H9 (cell line): ENCODE results near the gene SLC2A5. TPM values are rescaled to one million over a fixed set of nuclear protein-coding genes. Genes with fewer than 3 reads are reported as not detected.

ENCODE experiments used
- DNase-seq: peaks from one replicate; pipeline ENCODE4 v3.0.0-alpha.2; 2017
- H2AFZ ChIP-seq: one replicate; pipeline ENCODE4 v1.6.1; 2013; ENCODE audit warnings: mild to moderate bottlenecking, low read length, control low read depth, moderate library complexity
- H2AK5ac ChIP-seq: 2 replicates; pipeline ENCODE4 v1.6.1; 2013; ENCODE audit warnings: low read length, control low read depth, mixed read lengths; ENCODE audit not compliant: insufficient read length
- H2BK120ac ChIP-seq: one replicate; pipeline ENCODE4 v1.6.1; 2013; ENCODE audit warnings: low read depth, mild to moderate bottlenecking, low read length, control low read depth, inconsistent platforms; ENCODE audit not compliant: poor library complexity, severe bottlenecking
- H2BK12ac ChIP-seq: 2 replicates; pipeline ENCODE4 v1.6.1; 2013; ENCODE audit warnings: low read length, control low read depth, mixed read lengths, low read depth; ENCODE audit not compliant: insufficient read length
- H2BK15ac ChIP-seq: 2 replicates; pipeline ENCODE4 v1.6.1; 2013; ENCODE audit warnings: low read depth, low read length, control low read depth
- H2BK20ac ChIP-seq: one replicate; pipeline ENCODE4 v1.6.1; 2013; ENCODE audit warnings: low read depth, mild to moderate bottlenecking, low read length, control low read depth, inconsistent platforms; ENCODE audit not compliant: poor library complexity, severe bottlenecking
- H2BK5ac ChIP-seq: 2 replicates; pipeline ENCODE4 v1.6.1; 2013; ENCODE audit warnings: low read length, control low read depth, mixed read lengths; ENCODE audit not compliant: insufficient read length
- H3K14ac ChIP-seq: 2 replicates; pipeline ENCODE4 v1.6.1; 2013; ENCODE audit warnings: low read length, control low read depth; ENCODE audit not compliant: insufficient read depth
- H3K18ac ChIP-seq: 2 replicates; pipeline ENCODE4 v1.6.1; 2013; ENCODE audit warnings: low read depth, mild to moderate bottlenecking, mixed read lengths, low read length, control low read depth; ENCODE audit not compliant: insufficient read length
- H3K23ac ChIP-seq: 2 replicates; pipeline ENCODE4 v1.6.1; 2013; ENCODE audit warnings: low read length, control low read depth, mixed read lengths, low read depth; ENCODE audit not compliant: insufficient read length
- H3K23me2 ChIP-seq: 2 replicates; pipeline ENCODE4 v1.6.1; 2013; ENCODE audit warnings: low read depth, mild to moderate bottlenecking, mixed read lengths, low read length, control low read depth; ENCODE audit not compliant: insufficient read length, poor library complexity, severe bottlenecking
- H3K27ac ChIP-seq: 2 replicates; pipeline ENCODE4 v1.5.1; 2013; ENCODE audit warnings: low read length, control low read depth, mixed read lengths, low read depth; ENCODE audit not compliant: insufficient read length
- H3K27me3 ChIP-seq: 2 replicates; pipeline ENCODE4 v1.6.1; 2013; ENCODE audit warnings: low read length, control low read depth, inconsistent platforms; ENCODE audit not compliant: insufficient read depth
- H3K4ac ChIP-seq: 2 replicates; pipeline ENCODE4 v1.6.1; 2013; ENCODE audit warnings: low read depth, mild to moderate bottlenecking, control low read depth, inconsistent platforms, low read length, moderate library complexity
- H3K4me1 ChIP-seq: 2 replicates; pipeline ENCODE4 v1.6.1; 2013; ENCODE audit warnings: low read length, control low read depth, inconsistent platforms; ENCODE audit not compliant: insufficient read depth
- H3K4me2 ChIP-seq: 2 replicates; pipeline ENCODE4 v1.6.1; 2013; ENCODE audit warnings: low read length, control low read depth, mixed read lengths; ENCODE audit not compliant: insufficient read length, insufficient read depth
- H3K56ac ChIP-seq: 2 replicates; pipeline ENCODE4 v1.6.1; 2013; ENCODE audit warnings: low read depth, mild to moderate bottlenecking, mixed read lengths, low read length, control low read depth; ENCODE audit not compliant: insufficient read length
- H3K79me1 ChIP-seq: 2 replicates; pipeline ENCODE4 v1.6.1; 2013; ENCODE audit warnings: low read depth, mild to moderate bottlenecking, moderate library complexity, low read length, control low read depth, inconsistent platforms; ENCODE audit not compliant: insufficient read depth, poor library complexity, severe bottlenecking
- H3K79me2 ChIP-seq: 2 replicates; pipeline ENCODE4 v1.6.1; 2013; ENCODE audit warnings: low read length, control low read depth, inconsistent platforms; ENCODE audit not compliant: insufficient read depth
- H3K9ac ChIP-seq: 2 replicates; pipeline ENCODE4 v1.6.1; 2013; ENCODE audit warnings: low read length, control low read depth, mixed read lengths; ENCODE audit not compliant: insufficient read length; ENCODE audit errors: extremely low read depth
- H3K9me3 ChIP-seq: one replicate; pipeline ENCODE4 v1.6.1; 2013; ENCODE audit warnings: low read depth, low read length, inconsistent platforms; ENCODE audit not compliant: control insufficient read depth
- H3T11ph ChIP-seq: one replicate; pipeline ENCODE4 v1.6.1; 2013; ENCODE audit warnings: mild to moderate bottlenecking, low read length, control low read depth, inconsistent platforms
- H4K20me1 ChIP-seq: one replicate; pipeline ENCODE4 v1.6.1; 2013; ENCODE audit not compliant: control insufficient read depth, insufficient read length, insufficient read depth
- H4K5ac ChIP-seq: 2 replicates; pipeline ENCODE4 v1.6.1; 2013; ENCODE audit warnings: low read depth, mild to moderate bottlenecking, mixed read lengths, low read length, control low read depth; ENCODE audit not compliant: insufficient read length
- H4K8ac ChIP-seq: replicated peaks from 2 replicates; pipeline ENCODE4 v1.6.1; 2013; ENCODE audit warnings: low read length, control low read depth, mixed read lengths, low read depth; ENCODE audit not compliant: insufficient read length
- H4K91ac ChIP-seq: 2 replicates; pipeline ENCODE4 v1.6.1; 2013; ENCODE audit warnings: low read depth, mild to moderate bottlenecking, moderate library complexity, mixed read lengths, low read length, control low read depth; ENCODE audit not compliant: insufficient read length
- H3K27ac Mint-ChIP-seq, 3 experiments: 2 replicates in 2 of 3; 3 replicates in 1 of 3; pipeline ENCODE4 v1.8.0; 2020 to 2021; ENCODE audit warnings: mixed read lengths in 3 of 3, mild to moderate bottlenecking in 1 of 3, moderate library complexity in 1 of 3
- H3K27me3 Mint-ChIP-seq: 2 replicates; pipeline ENCODE4 v1.8.0; 2021; ENCODE audit warnings: low read depth, mild to moderate bottlenecking, moderate library complexity, mixed read lengths
- H3K36me3 Mint-ChIP-seq, 3 experiments: 2 replicates in 2 of 3; 3 replicates in 1 of 3; pipeline ENCODE4 v1.8.0; 2020 to 2021; ENCODE audit warnings: low read depth in 3 of 3, mixed read lengths in 3 of 3; ENCODE audit not compliant: insufficient read depth in 1 of 3
- H3K4me1 Mint-ChIP-seq, 2 experiments: 2 replicates each; pipeline ENCODE4 v1.8.0; 2020; ENCODE audit warnings: mixed read lengths in 2 of 2
- H3K4me3 Mint-ChIP-seq, 2 experiments: 2 replicates in 1 of 2; 3 replicates in 1 of 2; pipeline ENCODE4 v1.8.0; 2020 to 2021; ENCODE audit warnings: mild to moderate bottlenecking in 2 of 2, mixed read lengths in 2 of 2, moderate library complexity in 1 of 2
- H3K9me3 Mint-ChIP-seq, 2 experiments: 2 replicates in 1 of 2; 3 replicates in 1 of 2; pipeline ENCODE4 v1.8.0; 2020; ENCODE audit warnings: mild to moderate bottlenecking in 2 of 2, mixed read lengths in 2 of 2, moderate library complexity in 1 of 2
- CTCF ChIP-seq: fragments of 200-600 bp; sonication (generic); conservative IDR thresholded peaks from 3 replicates; pipeline ENCODE4 v1.8.0; 2021; ENCODE audit warnings: antibody characterized with exemption, mild to moderate bottlenecking
- WGBS: extraction: QIAGEN DNeasy Blood & Tissue Kit; methylation state at CpG from one replicate; pipeline ENCODE4 v1.1.7; 2013; ENCODE audit warnings: missing lambda C conversion rate, low lambda C conversion rate, mixed read lengths; ENCODE audit not compliant: insufficient read length; ENCODE audit errors: extremely low coverage; 5-methylcytosine and 5-hydroxymethylcytosine counted together
- total RNA-seq: library from RNA; stranded (reverse); gene quantifications from 2 replicates; pipeline ENCODE4 v1.2.1, GENCODE V29; 2021

The SLC2A5 gene
- total RNA-seq, 1 experiment from 2014 or later, result not detected

GRCh38 chr1:9038338-9038650 lies 31.1 kb downstream of the SLC2A5 start:
- no peak overlapping the region for H3K14ac ChIP-seq
- H3K79me1 ChIP-seq, result no peaks in the 10 kb centered on the region
- Mint-ChIP-seq H3K36me3 (peaks cover 0 to 5% (median 3%) of the 10 kb centered on the region in 3 experiments; a peak in 5 of 7 replicates), H3K9me3 (peaks cover 5 to 9% of the 10 kb centered on the region in 2 experiments), H3K27me3 (peaks cover 8% of the 10 kb centered on the region), H3K27ac (peak overlapping the region in 1 of 3 experiments; percentile 31; a peak in 1 of 7 replicates), H3K4me1 (peaks cover 10% of the 10 kb centered on the region in 2 experiments), H3K4me3 (no peak overlapping the region)
- H4K20me1 ChIP-seq, result peaks cover 4% of the 10 kb centered on the region
- no peak overlapping the region for H2BK15ac ChIP-seq
- no peak for TF ChIP-seq CTCF
- H3K27me3 ChIP-seq, result no peaks in the 10 kb centered on the region
- no peaks in the 10 kb centered on the region for H3K9me3 ChIP-seq
- no peak overlapping the region for H2BK12ac ChIP-seq
- no peak overlapping the region for H2AK5ac ChIP-seq
- H2AFZ ChIP-seq, result no peak overlapping the region
- WGBS, result no CpG with 5 or more reads among the region's 8 CpGs
- H3K9ac ChIP-seq, result no peak overlapping the region
- no peak overlapping the region for H2BK120ac ChIP-seq
- H2BK5ac ChIP-seq, result no peak overlapping the region
- H3K4ac ChIP-seq, result no peak overlapping the region
- no peak overlapping the region for H4K8ac ChIP-seq
- H3K4me1 ChIP-seq, result no peaks in the 10 kb centered on the region
- H3K27ac ChIP-seq, result no peak overlapping the region
- H3K79me2 ChIP-seq, result no peaks in the 10 kb centered on the region
- H3K4me2 ChIP-seq, result no peak overlapping the region
- no peak overlapping the region for H4K5ac ChIP-seq
- no peak overlapping the region for H4K91ac ChIP-seq
- no peaks in the 10 kb centered on the region for H3K23me2 ChIP-seq
- no peak overlapping the region for H3K23ac ChIP-seq
- no peak overlapping the region for H3K18ac ChIP-seq
- H3K56ac ChIP-seq, result no peak overlapping the region
- no peak overlapping the region for H2BK20ac ChIP-seq
- DNase-seq, result no peak
- H3T11ph ChIP-seq, result no peak overlapping the region
